WTC11 (cell line): ENCODE data around the gene ZDHHC21. TPM values are rescaled to one million over a fixed set of nuclear protein-coding genes. Genes with fewer than 3 reads are reported as not detected.

Experiments
- ATAC-seq: fragments of 200-7000 bp; cut with Tn5 transposase; 2 replicates; pipeline ENCODE4 v1.10.0; 2021; ENCODE audit warnings: mild to moderate bottlenecking, moderate library complexity
- CTCF ChIA-PET: fragments of 300-600 bp; sonication (Branson Sonifier 250); formaldehyde crosslinking; loops from one replicate; lab custom pipeline; 2021; ENCODE audit warnings: antibody characterized with exemption; lab: Charles Lee
- POLR2A ChIA-PET: fragments of 350-600 bp; sonication (Branson Sonifier 250); formaldehyde crosslinking; loops from one replicate; lab custom pipeline; 2021; ENCODE audit warnings: antibody characterized with exemption; lab: Charles Lee
- DNase-seq: peaks from one replicate; pipeline ENCODE4 v3.0.0; 2021; ENCODE audit warnings: low spot score
- H3K27ac Mint-ChIP-seq: 2 replicates; pipeline ENCODE4 v1.8.0; 2021; ENCODE audit warnings: mixed read lengths
- H3K27me3 Mint-ChIP-seq: 2 replicates; pipeline ENCODE4 v1.8.0; 2021; ENCODE audit warnings: low read depth, mild to moderate bottlenecking, moderate library complexity, mixed read lengths
- H3K36me3 Mint-ChIP-seq: 2 replicates; pipeline ENCODE4 v1.8.0; 2021; ENCODE audit warnings: mixed read lengths
- H3K4me1 Mint-ChIP-seq: 2 replicates; pipeline ENCODE4 v1.8.0; 2022; ENCODE audit warnings: mixed read lengths
- H3K4me3 Mint-ChIP-seq: 2 replicates; pipeline ENCODE4 v1.8.0; 2021; ENCODE audit warnings: mild to moderate bottlenecking, moderate library complexity, mixed read lengths
- H3K9me3 Mint-ChIP-seq: 2 replicates; pipeline ENCODE4 v1.8.0; 2021; ENCODE audit warnings: mixed read lengths
- EMX1 ChIP-seq: fragments of 250-450 bp; sonication (Bioruptor Pico); IDR thresholded peaks from 2 replicates; pipeline ENCODE4 v1.8.0; 2021; ENCODE audit warnings: mild to moderate bottlenecking
- FOXK1 ChIP-seq: sonication (generic); formaldehyde crosslinking; IDR thresholded peaks from 2 replicates; pipeline ENCODE4 v1.8.0; 2022; ENCODE audit warnings: mild to moderate bottlenecking, moderate library complexity, missing genetic modification reagents
- FOXP1 ChIP-seq: sonication (generic); formaldehyde crosslinking; IDR thresholded peaks from 2 replicates; pipeline ENCODE4 v1.8.0; 2022; ENCODE audit warnings: missing genetic modification reagents, mild to moderate bottlenecking, moderate library complexity, borderline replicate concordance
- GABPB1 ChIP-seq: sonication (generic); formaldehyde crosslinking; IDR thresholded peaks from 2 replicates; pipeline ENCODE4 v1.8.1; 2023; ENCODE audit warnings: mild to moderate bottlenecking, missing genetic modification reagents
- HMGA2 ChIP-seq: fragments of 250-450 bp; sonication (Bioruptor Pico); IDR thresholded peaks from 2 replicates; pipeline ENCODE4 v1.4.0; 2021; ENCODE audit warnings: mild to moderate bottlenecking, moderate library complexity
- HMGXB4 ChIP-seq: sonication (generic); formaldehyde crosslinking; IDR thresholded peaks from 2 replicates; pipeline ENCODE4 v1.8.1; 2023; ENCODE audit warnings: mild to moderate bottlenecking, moderate library complexity, missing genetic modification reagents
- KAT7 ChIP-seq: sonication (generic); formaldehyde crosslinking; IDR thresholded peaks from 2 replicates; pipeline ENCODE4 v1.8.1; 2023; ENCODE audit warnings: missing genetic modification reagents, mild to moderate bottlenecking, borderline replicate concordance
- MYBL2 ChIP-seq: sonication (generic); formaldehyde crosslinking; IDR thresholded peaks from 2 replicates; pipeline ENCODE4 v1.8.1; 2023; ENCODE audit warnings: mild to moderate bottlenecking, moderate library complexity, missing genetic modification reagents
- NR3C1 ChIP-seq: sonication (generic); formaldehyde crosslinking; conservative IDR thresholded peaks from 2 replicates; pipeline ENCODE4 v1.8.1; 2023; ENCODE audit warnings: low read depth, mild to moderate bottlenecking, missing genetic modification reagents
- PRRX2 ChIP-seq: fragments of 250-450 bp; sonication (Bioruptor Pico); IDR thresholded peaks from 2 replicates; pipeline ENCODE4 v1.8.0; 2021; ENCODE audit warnings: mild to moderate bottlenecking
- SMAD3 ChIP-seq: sonication (generic); formaldehyde crosslinking; IDR thresholded peaks from 2 replicates; pipeline ENCODE4 v1.8.0; 2022; ENCODE audit warnings: missing genetic modification reagents, mild to moderate bottlenecking, borderline replicate concordance
- TP53 ChIP-seq: sonication (generic); formaldehyde crosslinking; IDR thresholded peaks from 2 replicates; pipeline ENCODE4 v1.8.1; 2023; ENCODE audit warnings: mild to moderate bottlenecking, missing genetic modification reagents
- USF2 ChIP-seq: sonication (generic); formaldehyde crosslinking; IDR thresholded peaks from 2 replicates; pipeline ENCODE4 v1.8.1; 2023; ENCODE audit warnings: mild to moderate bottlenecking, missing genetic modification reagents, moderate library complexity
- ZMAT4 ChIP-seq: fragments of 250-450 bp; sonication (Bioruptor Pico); IDR thresholded peaks from 2 replicates; pipeline ENCODE4 v1.9.0; 2021; ENCODE audit warnings: mild to moderate bottlenecking
- ZNF138 ChIP-seq: sonication (generic); formaldehyde crosslinking; conservative IDR thresholded peaks from 2 replicates; pipeline ENCODE4 v1.8.1; 2022; ENCODE audit warnings: mild to moderate bottlenecking, moderate library complexity, missing genetic modification reagents
- ZNF219 ChIP-seq: sonication (generic); formaldehyde crosslinking; IDR thresholded peaks from 2 replicates; pipeline ENCODE4 v1.8.0; 2023; ENCODE audit warnings: missing genetic modification reagents, mild to moderate bottlenecking, borderline replicate concordance
- ZNF263 ChIP-seq: sonication (generic); formaldehyde crosslinking; IDR thresholded peaks from 2 replicates; pipeline ENCODE4 v1.8.1; 2022; ENCODE audit warnings: low read depth, mild to moderate bottlenecking, moderate library complexity, missing genetic modification reagents
- ZNF423 ChIP-seq: fragments of 250-450 bp; sonication (Bioruptor Pico); IDR thresholded peaks from 2 replicates; pipeline ENCODE4 v2.1.2; 2022; ENCODE audit warnings: mild to moderate bottlenecking, moderate library complexity
- total RNA-seq: library from RNA; stranded (reverse); gene quantifications from 3 replicates; pipeline ENCODE4 v1.2.3, GENCODE V29; 2021
- TF ChIP-seq, protein P1 (sequence below): fragments of 250-450 bp; sonication (Bioruptor Pico); IDR thresholded peaks from 2 replicates; pipeline ENCODE4 v1.9.0; 2021; ENCODE audit warnings: moderate library complexity, mild to moderate bottlenecking, inconsistent platforms, borderline replicate concordance
- TF ChIP-seq, protein P2 (sequence below): sonication (generic); formaldehyde crosslinking; IDR thresholded peaks from 2 replicates; pipeline ENCODE4 v1.8.1; 2023; ENCODE audit warnings: mild to moderate bottlenecking, missing genetic modification reagents
- TF ChIP-seq, protein P3 (sequence below): sonication (generic); formaldehyde crosslinking; IDR thresholded peaks from 2 replicates; pipeline ENCODE4 v1.8.0; 2022; ENCODE audit warnings: mild to moderate bottlenecking, missing genetic modification reagents
- TF ChIP-seq, protein P4 (sequence below): sonication (generic); formaldehyde crosslinking; IDR thresholded peaks from 2 replicates; pipeline ENCODE4 v1.8.0; 2023; ENCODE audit warnings: missing genetic modification reagents

The ZDHHC21 gene
- total RNA-seq, 1 experiment from 2014 or later = 6.7 TPM

DNA sequence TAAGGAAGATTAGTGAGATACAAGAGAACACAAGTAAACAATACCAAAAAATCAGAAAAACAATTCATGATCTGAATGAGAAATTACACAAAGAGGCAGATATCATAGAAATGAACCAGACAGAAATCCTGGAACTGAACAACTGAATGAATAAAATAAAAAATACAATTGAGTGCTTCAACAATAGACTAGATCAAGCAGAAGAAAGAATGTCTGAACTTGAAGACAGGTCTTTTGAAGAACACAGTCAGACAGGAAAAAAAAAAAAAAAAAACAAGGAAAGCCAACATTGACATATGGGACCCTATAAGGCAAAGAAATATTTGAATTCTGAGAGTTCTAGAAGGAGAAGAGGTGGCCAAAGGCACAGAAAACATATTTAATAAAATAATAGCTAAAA, 115.2 kb downstream of the ZDHHC21 start (continued):
- no peak for TF ChIP-seq ZNF138 (CRISPR knock-in tag)
- no peak for TF ChIP-seq HMGXB4 (CRISPR knock-in tag)
- TF ChIP-seq ZNF423 = no peak
- TF ChIP-seq, protein P1, sequence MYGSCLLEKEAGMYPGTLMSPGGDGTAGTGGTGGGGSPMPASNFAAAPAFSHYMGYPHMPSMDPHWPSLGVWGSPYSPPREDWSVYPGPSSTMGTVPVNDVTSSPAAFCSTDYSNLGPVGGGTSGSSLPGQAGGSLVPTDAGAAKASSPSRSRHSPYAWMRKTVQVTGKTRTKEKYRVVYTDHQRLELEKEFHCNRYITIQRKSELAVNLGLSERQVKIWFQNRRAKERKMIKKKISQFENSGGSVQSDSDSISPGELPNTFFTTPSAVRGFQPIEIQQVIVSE (CRISPR knock-in tag) = no peak

DNA sequence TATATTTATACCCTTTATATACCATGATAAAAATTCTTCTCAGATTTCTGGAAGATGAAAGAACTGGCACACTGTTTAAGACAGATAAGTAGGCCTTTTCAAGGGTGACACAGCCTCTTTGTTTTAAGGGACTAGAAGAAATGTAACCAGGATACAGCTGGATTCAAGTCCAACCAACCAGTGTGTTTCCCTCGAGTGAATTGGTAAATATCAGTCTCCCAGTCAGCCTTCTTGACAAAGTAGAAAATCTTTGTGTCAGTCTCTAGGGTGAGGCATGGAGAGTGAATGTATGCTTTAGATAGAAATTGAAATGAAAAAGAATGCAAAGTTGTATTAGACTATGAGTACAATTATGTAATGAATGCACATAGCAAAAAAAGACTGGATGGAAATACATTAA, 119.1 kb downstream of the ZDHHC21 start:
- Mint-ChIP-seq H3K36me3 (no peaks in the 10 kb centered on the region), H3K4me1 (peaks cover 5% of the 10 kb centered on the region), H3K27ac (no peak overlapping the region), H3K9me3 (peaks cover 15% of the 10 kb centered on the region), H3K4me3 (no peak overlapping the region), H3K27me3 (no peaks in the 10 kb centered on the region)
- CTCF ChIA-PET = no interaction called here
- TF ChIP-seq, protein P2, sequence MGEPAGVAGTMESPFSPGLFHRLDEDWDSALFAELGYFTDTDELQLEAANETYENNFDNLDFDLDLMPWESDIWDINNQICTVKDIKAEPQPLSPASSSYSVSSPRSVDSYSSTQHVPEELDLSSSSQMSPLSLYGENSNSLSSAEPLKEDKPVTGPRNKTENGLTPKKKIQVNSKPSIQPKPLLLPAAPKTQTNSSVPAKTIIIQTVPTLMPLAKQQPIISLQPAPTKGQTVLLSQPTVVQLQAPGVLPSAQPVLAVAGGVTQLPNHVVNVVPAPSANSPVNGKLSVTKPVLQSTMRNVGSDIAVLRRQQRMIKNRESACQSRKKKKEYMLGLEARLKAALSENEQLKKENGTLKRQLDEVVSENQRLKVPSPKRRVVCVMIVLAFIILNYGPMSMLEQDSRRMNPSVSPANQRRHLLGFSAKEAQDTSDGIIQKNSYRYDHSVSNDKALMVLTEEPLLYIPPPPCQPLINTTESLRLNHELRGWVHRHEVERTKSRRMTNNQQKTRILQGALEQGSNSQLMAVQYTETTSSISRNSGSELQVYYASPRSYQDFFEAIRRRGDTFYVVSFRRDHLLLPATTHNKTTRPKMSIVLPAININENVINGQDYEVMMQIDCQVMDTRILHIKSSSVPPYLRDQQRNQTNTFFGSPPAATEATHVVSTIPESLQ (CRISPR knock-in tag) = no peak
- TF ChIP-seq FOXK1 (CRISPR knock-in tag) (no peak), HMGA2 (no peak), ZMAT4 (CRISPR knock-in tag) (no peak), EMX1 (CRISPR knock-in tag) (no peak), KAT7 (CRISPR knock-in tag) (no peak), PRRX2 (CRISPR knock-in tag) (no peak), NR3C1 (CRISPR knock-in tag) (no peak)
- TF ChIP-seq, protein P3, sequence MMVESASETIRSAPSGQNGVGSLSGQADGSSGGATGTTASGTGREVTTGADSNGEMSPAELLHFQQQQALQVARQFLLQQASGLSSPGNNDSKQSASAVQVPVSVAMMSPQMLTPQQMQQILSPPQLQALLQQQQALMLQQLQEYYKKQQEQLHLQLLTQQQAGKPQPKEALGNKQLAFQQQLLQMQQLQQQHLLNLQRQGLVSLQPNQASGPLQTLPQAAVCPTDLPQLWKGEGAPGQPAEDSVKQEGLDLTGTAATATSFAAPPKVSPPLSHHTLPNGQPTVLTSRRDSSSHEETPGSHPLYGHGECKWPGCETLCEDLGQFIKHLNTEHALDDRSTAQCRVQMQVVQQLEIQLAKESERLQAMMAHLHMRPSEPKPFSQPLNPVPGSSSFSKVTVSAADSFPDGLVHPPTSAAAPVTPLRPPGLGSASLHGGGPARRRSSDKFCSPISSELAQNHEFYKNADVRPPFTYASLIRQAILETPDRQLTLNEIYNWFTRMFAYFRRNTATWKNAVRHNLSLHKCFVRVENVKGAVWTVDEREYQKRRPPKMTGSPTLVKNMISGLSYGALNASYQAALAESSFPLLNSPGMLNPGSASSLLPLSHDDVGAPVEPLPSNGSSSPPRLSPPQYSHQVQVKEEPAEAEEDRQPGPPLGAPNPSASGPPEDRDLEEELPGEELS (CRISPR knock-in tag) = no peak
- no peak for ATAC-seq
- POLR2A ChIA-PET = no interaction called here
- DNase-seq = no peak

- no peak for DNase-seq
Measured at GRCh38 chr9:14573319-14573718, 119.9 kb downstream of the ZDHHC21 start.

More at GRCh38 chr9:14573319-14573718, 119.9 kb downstream of the ZDHHC21 start:
- Mint-ChIP-seq H3K27ac (no peak overlapping the region), H3K4me3 (no peak overlapping the region), H3K9me3 (peaks cover 15% of the 10 kb centered on the region), H3K27me3 (no peaks in the 10 kb centered on the region), H3K36me3 (no peaks in the 10 kb centered on the region), H3K4me1 (peaks cover 8% of the 10 kb centered on the region)
- ChIA-PET POLR2A (no interaction called here), CTCF (no interaction called here)
- TF ChIP-seq, protein P4, sequence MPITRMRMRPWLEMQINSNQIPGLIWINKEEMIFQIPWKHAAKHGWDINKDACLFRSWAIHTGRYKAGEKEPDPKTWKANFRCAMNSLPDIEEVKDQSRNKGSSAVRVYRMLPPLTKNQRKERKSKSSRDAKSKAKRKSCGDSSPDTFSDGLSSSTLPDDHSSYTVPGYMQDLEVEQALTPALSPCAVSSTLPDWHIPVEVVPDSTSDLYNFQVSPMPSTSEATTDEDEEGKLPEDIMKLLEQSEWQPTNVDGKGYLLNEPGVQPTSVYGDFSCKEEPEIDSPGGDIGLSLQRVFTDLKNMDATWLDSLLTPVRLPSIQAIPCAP (CRISPR knock-in tag) = no peak
- TF ChIP-seq GABPB1 (no peak), PRRX2 (CRISPR knock-in tag) (no peak), ZNF263 (CRISPR knock-in tag) (no peak), FOXP1 (CRISPR knock-in tag) (no peak), TP53 (CRISPR knock-in tag) (no peak), ZNF219 (CRISPR knock-in tag) (no peak), SMAD3 (CRISPR knock-in tag) (no peak), USF2 (no peak), MYBL2 (CRISPR knock-in tag) (no peak)
- ATAC-seq = no peak
